VCaP (cell line): Measurements from ENCODE around the gene RNU6-8.

Source experiments
- H3K27ac ChIP-seq: fragments of 450-650 bp; 2 replicates; pipeline ENCODE4 v1.5.1; 2017
- CTCF ChIP-seq: fragments of 450-650 bp; conservative IDR thresholded peaks from 2 replicates; pipeline ENCODE4 v1.5.1; 2017; ENCODE audit warnings: mild to moderate bottlenecking, moderate library complexity

Gene RNU6-8

GRCh38 chr14:32224737-32225377 is 21.8 kb upstream of the RNU6-8 start:
- TF ChIP-seq CTCF = no peak; the same call in 1 of the 2 replicates
- no peak overlapping the region for H3K27ac ChIP-seq

GRCh38 chr14:32217301-32217700 is 14.2 kb upstream of the RNU6-8 start:
- H3K27ac ChIP-seq = no peak overlapping the region
- TF ChIP-seq CTCF = no peak

GRCh38 chr14:32212833-32213232 is 9.8 kb upstream of the RNU6-8 start:
- H3K27ac ChIP-seq = no peak overlapping the region
- TF ChIP-seq CTCF = no peak

GRCh38 chr14:32211068-32211404 is 8.0 kb upstream of the RNU6-8 start:
- no peak overlapping the region for H3K27ac ChIP-seq
- TF ChIP-seq CTCF = no peak

GRCh38 chr14:32209471-32209870 is 6.4 kb upstream of the RNU6-8 start:
- no peak overlapping the region for H3K27ac ChIP-seq
- TF ChIP-seq CTCF = no peak

GRCh38 chr14:32208490-32208889 is 5.4 kb upstream of the RNU6-8 start:
- TF ChIP-seq CTCF = no peak
- no peak overlapping the region for H3K27ac ChIP-seq

- no peak overlapping the region for H3K27ac ChIP-seq
- TF ChIP-seq CTCF = no peak
Measured at GRCh38 chr14:32206552-32206951, 3.5 kb upstream of the RNU6-8 start.
